Left renal pelvis (tissue), 4 donors: ENCODE measurements around the gene STAG2. TPM values are rescaled to one million over a fixed set of nuclear protein-coding genes. Genes with fewer than 3 reads are reported as not detected.

Experiments used
- DNase-seq, 4 donors: peaks; one replicate each; pipeline ENCODE4 v3.0.0-alpha.2; 2013; ENCODE audit warnings: low read depth in 4 of 4, low spot score in 3 of 4
- polyA plus RNA-seq, 4 donors: library from polyadenylated mRNA; unstranded; fragments of 120-200 nt; gene quantifications; one replicate each; pipeline ENCODE4 v1.2.1, GENCODE V29; 2013; ENCODE audit not compliant: insufficient read length in 4 of 4

Gene STAG2
- polyA plus RNA-seq, 4 donors = 93.5 to 143 (median 117) TPM

DNA sequence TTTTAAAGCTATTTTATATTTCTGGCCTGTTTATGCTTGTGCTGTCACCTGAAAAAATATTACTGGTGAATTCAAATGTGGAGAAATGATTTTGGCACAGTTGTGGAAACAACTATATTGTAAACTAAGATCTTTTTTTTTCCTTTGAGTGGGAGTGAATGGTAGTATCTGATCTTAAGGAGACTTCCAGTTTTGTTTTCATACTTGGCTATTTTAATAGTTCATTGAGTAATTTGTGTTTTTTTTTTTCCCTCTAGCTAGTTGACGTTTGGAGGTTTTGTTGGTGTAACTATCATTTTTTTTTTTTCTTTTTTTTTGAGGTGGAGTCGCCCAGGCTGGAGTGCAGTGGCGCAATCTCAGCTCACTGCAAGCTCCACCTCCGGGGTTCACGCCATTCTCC is 10.5 kb downstream of the STAG2 start:
- DNase-seq = no peak

- no peak for DNase-seq
Measured at GRCh38 chrX:123973921-123974320, 12.4 kb downstream of the STAG2 start.

DNA sequence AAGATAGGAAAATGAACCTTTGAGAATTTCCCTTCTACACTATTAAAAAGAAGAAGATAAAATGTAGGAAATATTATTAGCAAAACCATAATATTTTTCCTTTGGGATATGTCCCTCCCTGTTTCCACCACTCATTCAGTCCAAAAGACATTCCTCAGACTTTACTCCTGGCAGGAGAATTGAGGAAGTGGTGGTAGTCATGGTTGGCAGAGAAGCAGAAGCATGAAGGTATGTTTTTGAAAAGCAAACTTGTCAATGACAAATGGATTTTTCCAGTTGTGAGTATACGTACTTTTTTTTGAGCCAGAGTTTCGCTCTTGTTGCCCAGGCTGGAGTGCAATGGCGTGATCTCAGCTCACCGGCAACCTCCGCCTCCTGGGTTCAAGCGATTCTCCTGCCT is 13.7 kb downstream of the STAG2 start:
- DNase-seq = no peak

DNA sequence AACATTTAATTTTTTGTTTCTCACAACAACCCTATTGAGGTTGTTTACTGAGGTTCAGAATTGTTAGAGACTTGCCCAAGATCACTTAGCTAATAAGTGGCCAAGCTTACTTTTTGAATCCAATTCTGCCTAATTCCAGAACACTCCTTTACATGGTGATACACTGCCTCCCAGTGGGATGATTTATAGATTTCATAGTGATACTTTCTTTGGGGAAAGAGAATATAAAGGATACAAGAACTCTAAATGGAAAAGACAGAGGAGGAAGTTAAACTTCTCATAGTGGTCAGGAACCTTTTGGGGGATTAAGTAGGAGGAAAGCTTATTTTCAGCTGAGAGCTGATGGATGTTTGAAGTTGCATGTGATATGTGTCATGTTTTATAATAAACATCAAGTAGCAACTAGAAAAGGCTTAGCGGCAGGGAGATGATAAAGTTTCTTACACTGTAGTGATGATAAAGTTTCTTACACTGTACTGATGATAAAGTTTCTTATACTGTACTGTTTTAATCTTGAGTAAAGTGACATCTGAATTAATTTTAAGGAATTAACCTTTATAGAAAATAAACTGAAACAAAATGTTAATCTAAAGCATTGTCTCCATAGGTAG is 15.3 kb downstream of the STAG2 start:
- no peak for DNase-seq

DNA sequence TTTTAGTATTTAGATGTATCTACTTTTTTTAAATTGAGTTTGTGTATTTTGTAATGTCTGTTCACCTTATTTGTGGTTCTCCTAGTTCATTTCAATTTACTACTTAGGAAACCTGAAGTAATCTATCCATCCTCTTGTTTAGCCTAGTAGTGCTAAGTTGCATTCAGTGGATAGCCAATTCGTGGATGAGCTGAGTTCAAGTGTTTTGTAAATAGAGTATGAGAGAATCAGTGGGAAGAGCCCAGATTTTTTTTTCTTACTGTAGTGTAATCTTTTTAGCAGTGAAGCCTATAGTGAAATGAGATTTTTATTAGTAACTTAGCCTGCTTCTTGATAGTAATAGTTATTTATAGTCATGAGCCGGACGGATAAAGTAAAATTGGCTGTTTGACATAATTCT is 21.7 kb downstream of the STAG2 start:
- DNase-seq = no peak

DNA sequence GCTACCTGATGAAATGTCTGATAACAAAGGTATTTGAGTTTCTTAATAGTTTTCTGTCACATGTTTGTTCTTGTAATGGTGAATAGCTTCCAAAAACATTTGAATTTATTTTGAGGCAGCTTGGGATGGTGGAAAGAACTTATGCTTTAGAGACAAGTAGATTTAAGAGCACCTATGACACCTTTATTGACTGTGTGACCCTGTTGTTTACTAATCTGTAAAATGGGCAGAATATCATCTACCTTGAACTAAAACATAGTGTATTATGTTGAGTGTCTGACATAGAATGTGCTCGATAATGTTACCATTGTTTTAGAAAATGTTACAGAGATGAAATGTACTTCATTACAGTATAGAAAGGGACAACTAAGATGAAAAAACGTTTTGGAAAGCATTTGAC is 24.9 kb downstream of the STAG2 start:
- no peak for DNase-seq

- DNase-seq = no peak
Measured at GRCh38 chrX:123988423-123989111, 27.1 kb downstream of the STAG2 start.

- no peak for DNase-seq
Measured at GRCh38 chrX:123989235-123989634, 27.7 kb downstream of the STAG2 start.

DNA sequence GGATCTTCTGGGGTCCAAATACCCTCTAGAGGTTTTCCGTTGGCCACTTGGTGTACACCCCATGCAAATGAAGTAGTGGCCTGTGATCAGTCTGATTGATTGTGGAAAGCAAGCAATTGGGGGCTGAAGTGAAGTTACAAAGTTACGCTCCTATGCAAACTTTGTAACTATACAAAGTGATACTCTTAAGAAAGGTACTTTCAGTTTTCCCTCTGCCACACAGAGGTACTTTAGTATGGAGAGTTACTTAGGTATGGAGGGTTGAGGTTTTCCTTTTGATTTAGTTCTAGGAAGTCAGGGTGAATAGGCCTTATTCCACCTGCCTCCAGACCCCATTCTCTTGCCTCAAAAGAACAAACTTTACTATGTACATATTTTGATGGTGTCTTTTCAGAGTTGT is 28.7 kb downstream of the STAG2 start:
- no peak for DNase-seq

DNA sequence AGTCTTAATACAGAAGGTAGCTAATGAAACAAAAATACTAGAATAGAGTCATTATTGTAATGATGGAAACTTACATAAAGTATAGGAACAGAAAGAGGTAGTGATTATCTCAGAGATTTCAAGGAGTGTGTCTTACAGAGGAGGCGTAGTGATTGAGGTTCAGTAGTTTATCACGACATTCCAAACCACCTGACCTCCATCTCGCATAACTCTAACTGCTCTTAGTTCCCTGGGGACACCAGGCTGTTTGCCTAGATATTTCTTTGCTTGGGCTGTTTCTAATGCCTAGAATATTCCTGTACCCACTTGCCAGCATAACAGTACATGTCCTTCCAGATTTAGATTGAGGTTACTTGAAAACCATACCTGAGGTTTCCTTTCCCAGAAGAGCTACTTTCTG is 29.1 kb downstream of the STAG2 start:
- DNase-seq = no peak

DNA sequence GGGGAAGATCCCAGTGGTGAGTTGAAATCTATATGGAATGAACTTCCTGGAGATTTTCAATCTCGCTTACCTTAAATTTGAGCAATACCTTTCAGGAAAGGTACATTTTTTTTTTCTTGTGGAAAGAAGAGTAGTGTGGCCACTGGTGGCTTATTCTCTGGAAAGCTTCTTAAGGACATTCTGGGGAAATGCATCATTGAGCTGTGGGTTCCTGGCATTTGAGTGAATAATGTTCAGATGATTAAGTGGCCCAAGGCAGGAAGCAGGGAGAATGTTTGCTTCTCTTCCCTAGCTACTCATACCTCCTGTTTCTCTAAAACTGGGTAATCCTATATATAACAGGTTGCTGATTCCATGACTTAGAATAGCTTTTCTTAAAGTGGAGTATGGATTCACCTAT is 31.8 kb downstream of the STAG2 start:
- DNase-seq = no peak

GRCh38 chrX:123993904-123994635 is 32.6 kb downstream of the STAG2 start:
- DNase-seq = no peak

GRCh38 chrX:123994730-123995129 is 33.2 kb downstream of the STAG2 start:
- DNase-seq = no peak

DNA sequence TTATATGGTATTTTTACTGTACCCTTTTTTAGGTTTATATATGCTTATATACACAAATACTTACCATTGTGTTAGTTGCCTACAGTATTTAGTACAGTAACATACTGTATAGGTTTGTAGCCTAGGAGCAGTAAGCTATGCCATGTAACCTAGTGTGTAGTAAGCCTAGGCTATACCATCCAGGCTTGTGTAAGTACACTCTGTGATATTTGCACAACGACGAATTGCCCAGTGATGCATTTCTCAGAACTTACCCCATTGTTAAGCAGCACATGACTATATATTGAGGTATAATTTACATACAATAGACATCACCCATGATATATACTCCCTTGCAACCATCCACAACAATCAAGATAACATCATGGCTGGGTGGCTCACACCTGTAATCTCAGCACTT is 40.1 kb downstream of the STAG2 start:
- DNase-seq = no peak

GRCh38 chrX:124005228-124005627 is 43.7 kb downstream of the STAG2 start:
- no peak for DNase-seq

GRCh38 chrX:124010157-124010556 is 48.7 kb downstream of the STAG2 start:
- DNase-seq = no peak

DNA sequence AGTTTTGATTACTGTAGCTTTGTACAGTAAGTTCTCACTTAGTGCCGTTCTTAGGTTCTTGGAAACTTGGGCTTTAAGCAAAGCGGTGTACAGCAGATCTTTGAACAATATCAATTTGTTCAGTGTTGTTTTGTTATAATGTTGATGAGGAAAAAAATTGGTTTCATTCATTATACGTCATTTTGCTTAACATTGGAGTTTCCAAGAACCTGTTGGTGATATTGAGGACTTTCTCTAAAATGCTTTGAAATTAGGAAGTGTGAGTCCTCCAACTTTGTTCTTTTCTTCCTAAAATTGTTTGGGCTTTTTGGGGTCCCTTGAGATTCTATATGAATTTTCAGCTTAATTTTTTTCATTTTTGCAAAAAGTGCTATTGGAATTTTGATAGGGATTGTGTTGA is 49.1 kb downstream of the STAG2 start:
- DNase-seq = no peak

- DNase-seq = no peak
Measured at GRCh38 chrX:124015721-124016120, 54.2 kb downstream of the STAG2 start.

DNA sequence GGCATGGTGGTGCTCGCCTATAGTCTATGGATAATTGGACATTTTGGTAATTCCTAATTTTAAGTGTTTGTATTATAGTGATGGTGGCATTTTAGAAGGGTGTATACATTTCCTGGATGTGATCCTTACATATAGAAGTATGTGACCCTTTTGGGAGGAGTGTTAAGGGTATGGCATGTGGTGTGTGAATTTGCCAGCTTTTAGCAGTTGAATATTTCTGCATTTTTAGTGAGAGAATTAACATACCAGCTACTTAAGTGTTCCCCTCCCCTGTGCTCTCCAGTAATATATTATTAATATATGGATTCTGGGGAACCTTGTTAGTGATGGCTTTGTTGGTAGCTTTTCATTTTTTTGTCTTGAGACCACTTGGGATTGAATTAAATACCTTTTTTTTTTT is 55.3 kb downstream of the STAG2 start:
- DNase-seq = no peak

DNA sequence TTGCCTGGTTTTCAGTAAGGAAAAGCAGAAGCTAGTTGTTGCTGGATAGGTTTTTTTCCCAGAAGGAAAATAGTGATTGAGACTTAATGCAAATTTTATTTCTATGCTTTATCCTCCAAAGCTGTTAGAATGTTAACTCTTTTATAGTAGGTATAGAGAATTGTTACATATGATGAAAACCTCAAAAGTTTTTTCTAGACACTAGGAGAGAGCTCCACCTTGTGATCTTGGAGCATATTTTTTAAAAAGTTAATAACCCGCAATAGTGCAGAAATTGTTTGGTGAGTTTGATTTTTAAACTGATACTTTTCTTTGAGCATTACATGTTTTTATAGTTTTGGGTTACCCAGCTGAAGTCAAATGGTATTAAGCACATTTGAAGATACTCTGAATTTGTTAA is 56.5 kb downstream of the STAG2 start:
- DNase-seq = no peak

DNA sequence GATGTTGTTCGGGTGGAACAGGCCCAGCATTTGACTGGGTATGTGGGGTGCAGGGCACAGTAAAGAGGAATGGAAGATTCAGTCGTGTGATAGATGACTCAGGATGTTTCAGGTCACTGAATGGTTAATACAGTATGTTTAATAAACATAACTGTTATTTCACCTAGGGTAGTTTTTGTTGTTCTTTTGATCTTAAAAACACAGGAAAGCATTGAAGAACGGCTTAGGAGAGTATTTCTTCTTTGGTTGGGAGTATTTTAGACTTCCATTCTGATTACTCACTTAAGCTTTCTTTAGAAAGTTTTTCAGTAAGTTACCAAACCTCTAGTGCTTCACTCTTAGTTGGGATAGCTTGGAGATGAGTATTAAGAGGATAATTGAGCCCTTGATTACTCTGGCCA is 62.3 kb downstream of the STAG2 start:
- DNase-seq = no peak

- DNase-seq = no peak
Measured at GRCh38 chrX:124026529-124026928, 65.0 kb downstream of the STAG2 start.
